ENCODE measurements around the gene ZNF648.
"Not testable (repeated sequence)": the region's sequence is repeated elsewhere in the genome, so short reads cannot be mapped to it uniquely, and the experiment has no call there.

ZNF648 gene

GRCh38 chr1:182098301-182098700 is 36.8 kb upstream of the ZNF648 start:
- no peak for DNase-seq (ENCODE audit: low read depth)
- TF ChIP-seq CTCF (conservative IDR thresholded peaks at IDR 0.05; ENCODE audit: low read depth, low read length): no peak
- H3K4me3 ChIP-seq (ENCODE audit: low read length): no peak overlapping the region

- TF ChIP-seq CTCF (conservative IDR thresholded peaks at IDR 0.05; ENCODE audit: low read depth, low read length): no peak
- H3K4me3 ChIP-seq (ENCODE audit: low read length): no peak overlapping the region
- no peak for DNase-seq (ENCODE audit: low read depth)
These were observed 34.4 kb upstream of the ZNF648 start for GRCh38 chr1:182095946-182096345.

- DNase-seq (ENCODE audit: low read depth); H3K4me3 ChIP-seq (ENCODE audit: low read length): not testable (repeated sequence)
These were observed 33.0 kb upstream of the ZNF648 start for GRCh38 chr1:182094514-182095005.

GRCh38 chr1:182093781-182094180 is 32.3 kb upstream of the ZNF648 start:
- no peak overlapping the region for H3K4me3 ChIP-seq (ENCODE audit: low read length)
- no peak for DNase-seq (ENCODE audit: low read depth)
- no peak for TF ChIP-seq CTCF (conservative IDR thresholded peaks at IDR 0.05; ENCODE audit: low read depth, low read length)

- TF ChIP-seq CTCF (conservative IDR thresholded peaks at IDR 0.05; ENCODE audit: low read depth, low read length): no peak
- no peak overlapping the region for H3K4me3 ChIP-seq (ENCODE audit: low read length)
- DNase-seq (ENCODE audit: low read depth): no peak
These were observed 30.8 kb upstream of the ZNF648 start for GRCh38 chr1:182092336-182092735.

GRCh38 chr1:182091083-182091482 is 29.6 kb upstream of the ZNF648 start:
- no peak for DNase-seq (ENCODE audit: low read depth)
- no peak for TF ChIP-seq CTCF (conservative IDR thresholded peaks at IDR 0.05; ENCODE audit: low read depth, low read length)

GRCh38 chr1:182087719-182088350 is 26.3 kb upstream of the ZNF648 start:
- no peak for DNase-seq (ENCODE audit: low read depth)

More at GRCh38 chr1:182091083-182091482, 29.6 kb upstream of the ZNF648 start:
- H3K4me3 ChIP-seq (ENCODE audit: low read length): no peak overlapping the region

More at GRCh38 chr1:182087719-182088350, 26.3 kb upstream of the ZNF648 start:
- TF ChIP-seq CTCF (conservative IDR thresholded peaks at IDR 0.05; ENCODE audit: low read depth, low read length): no peak
- H3K4me3 ChIP-seq (ENCODE audit: low read length): no peak overlapping the region
